MCF 10A (cell line): Measurements from ENCODE around the gene MACROH2A2. TPM values are rescaled to one million over a fixed set of nuclear protein-coding genes. Genes with fewer than 3 reads are reported as not detected.

Experiments used
- BruUV-seq: library from RNA; stranded (reverse); fragments of 400-500 nt; replicated peaks from 2 replicates; lab custom pipeline; 2021; lab: Mats Ljungman, UMichigan
- CTCF ChIA-PET: fragments of 300-600 bp; sonication (Branson Sonifier 250); formaldehyde crosslinking; extraction: SDS; loops from one replicate; lab custom pipeline; 2021; ENCODE audit warnings: antibody characterized with exemption, inconsistent platforms; lab: Yijun Ruan, JAX
- POLR2A ChIA-PET: fragments of 300-600, 350-650 bp; sonication (Branson Sonifier 250); formaldehyde crosslinking; extraction: SDS; loops from one replicate; lab custom pipeline; 2020; ENCODE audit warnings: antibody characterized with exemption, inconsistent platforms; lab: Yijun Ruan, JAX
- DNase-seq: peaks from one replicate; pipeline ENCODE4 v3.0.0-alpha.2; 2018; ENCODE audit not compliant: unreplicated experiment
- H3K27ac Mint-ChIP-seq: one replicate; pipeline ENCODE4 v1.8.0; 2022; ENCODE audit warnings: mild to moderate bottlenecking, low read depth, mixed read lengths; ENCODE audit not compliant: unreplicated experiment
- H3K27me3 Mint-ChIP-seq: one replicate; pipeline ENCODE4 v1.8.0; 2022; ENCODE audit warnings: mixed read lengths; ENCODE audit not compliant: insufficient read depth, unreplicated experiment
- H3K36me3 Mint-ChIP-seq: one replicate; pipeline ENCODE4 v1.8.0; 2022; ENCODE audit warnings: mild to moderate bottlenecking, moderate library complexity, mixed read lengths; ENCODE audit not compliant: insufficient read depth, unreplicated experiment
- H3K4me1 Mint-ChIP-seq: one replicate; pipeline ENCODE4 v1.8.0; 2022; ENCODE audit warnings: mixed read lengths; ENCODE audit not compliant: insufficient read depth, unreplicated experiment
- H3K4me3 Mint-ChIP-seq: one replicate; pipeline ENCODE4 v1.8.0; 2022; ENCODE audit warnings: mild to moderate bottlenecking, moderate library complexity, mixed read lengths; ENCODE audit not compliant: unreplicated experiment
- H3K9me3 Mint-ChIP-seq: one replicate; pipeline ENCODE4 v1.8.0; 2022; ENCODE audit warnings: mixed read lengths; ENCODE audit not compliant: unreplicated experiment
- intact Hi-C: fragments of 100-400 bp; cut with micrococcal nuclease; formaldehyde crosslinking; loops from 2 replicates; pipeline ENCODE4 v1.14.1; 2022
- total RNA-seq: library from RNA; stranded (reverse); gene quantifications from 2 replicates; pipeline ENCODE4 v1.2.3, GENCODE V29; 2022
- TF ChIP-seq, protein P1 (sequence below): fragments of 200-600 bp; IDR thresholded peaks from one replicate; pipeline ENCODE4 v1.8.0; 2022; ENCODE audit warnings: antibody characterized with exemption, mild to moderate bottlenecking; ENCODE audit not compliant: unreplicated experiment

The MACROH2A2 gene
- total RNA-seq, 1 experiment from 2014 or later, result 17.6 TPM

GRCh38 chr10:70118196-70118595, 65.5 kb downstream of the MACROH2A2 start:
- TF ChIP-seq, protein P1, sequence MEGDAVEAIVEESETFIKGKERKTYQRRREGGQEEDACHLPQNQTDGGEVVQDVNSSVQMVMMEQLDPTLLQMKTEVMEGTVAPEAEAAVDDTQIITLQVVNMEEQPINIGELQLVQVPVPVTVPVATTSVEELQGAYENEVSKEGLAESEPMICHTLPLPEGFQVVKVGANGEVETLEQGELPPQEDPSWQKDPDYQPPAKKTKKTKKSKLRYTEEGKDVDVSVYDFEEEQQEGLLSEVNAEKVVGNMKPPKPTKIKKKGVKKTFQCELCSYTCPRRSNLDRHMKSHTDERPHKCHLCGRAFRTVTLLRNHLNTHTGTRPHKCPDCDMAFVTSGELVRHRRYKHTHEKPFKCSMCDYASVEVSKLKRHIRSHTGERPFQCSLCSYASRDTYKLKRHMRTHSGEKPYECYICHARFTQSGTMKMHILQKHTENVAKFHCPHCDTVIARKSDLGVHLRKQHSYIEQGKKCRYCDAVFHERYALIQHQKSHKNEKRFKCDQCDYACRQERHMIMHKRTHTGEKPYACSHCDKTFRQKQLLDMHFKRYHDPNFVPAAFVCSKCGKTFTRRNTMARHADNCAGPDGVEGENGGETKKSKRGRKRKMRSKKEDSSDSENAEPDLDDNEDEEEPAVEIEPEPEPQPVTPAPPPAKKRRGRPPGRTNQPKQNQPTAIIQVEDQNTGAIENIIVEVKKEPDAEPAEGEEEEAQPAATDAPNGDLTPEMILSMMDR, result no peak
- ChIA-PET CTCF (interaction anchor here (0.6 to 5.7 kb wide), 10 partner anchors 10 to 401 kb away, joined by 3 to 107 read pairs (median 8); partner anchors contain the start of gene TYSND1), POLR2A (interaction anchor here (0.5 to 1.9 kb wide), 6 partner anchors 13 to 30 kb away, joined by 3 to 7 read pairs (median 4); partner anchors contain the start of gene TYSND1)
- peak; percentile 50 for DNase-seq
- Mint-ChIP-seq H3K36me3 (peaks cover 50% of the 10 kb centered on the region), H3K4me1 (peaks cover 6% of the 10 kb centered on the region), H3K27ac (no peak overlapping the region), H3K4me3 (no peak overlapping the region), H3K9me3 (no peaks in the 10 kb centered on the region), H3K27me3 (no peaks in the 10 kb centered on the region)
- intact Hi-C loops, result no loop called here
- no TSS peak for BruUV-seq

DNA sequence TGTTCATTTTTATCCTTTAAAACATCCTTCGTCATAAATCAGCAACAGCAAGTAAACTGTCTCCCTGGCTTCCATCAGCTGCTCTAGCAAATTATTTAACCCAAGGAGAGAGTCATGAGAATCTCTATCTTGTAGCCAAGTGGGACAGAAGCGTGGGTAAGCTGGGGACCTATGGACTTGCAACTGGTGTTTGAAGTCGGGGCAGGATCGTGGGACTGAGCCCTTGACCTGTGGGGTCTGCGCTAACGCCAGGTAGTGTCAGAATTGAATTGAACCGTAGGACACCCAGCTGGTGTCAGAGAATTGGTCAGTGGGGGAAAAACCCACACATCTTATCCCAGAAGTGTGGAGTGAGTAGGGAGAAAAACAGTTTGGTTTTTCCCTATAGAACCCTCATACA, 66.6 kb downstream of the MACROH2A2 start:
- POLR2A ChIA-PET, result interaction anchor here (1.1 to 1.9 kb wide), 4 partner anchors 11 to 27 kb away, joined by 3 to 7 read pairs (median 4); partner anchors contain the start of gene TYSND1
- TF ChIP-seq, protein P1, result no peak
- intact Hi-C loops, result no loop called here
- Mint-ChIP-seq H3K36me3 (peaks cover 40% of the 10 kb centered on the region), H3K27ac (no peak overlapping the region), H3K27me3 (no peaks in the 10 kb centered on the region), H3K4me1 (peaks cover 6% of the 10 kb centered on the region), H3K9me3 (no peaks in the 10 kb centered on the region), H3K4me3 (no peak overlapping the region)
- CTCF ChIA-PET, result interaction anchor here (0.7 to 5.7 kb wide), 7 partner anchors 9 to 319 kb away, joined by 3 to 107 read pairs (median 18); partner anchors contain the start of gene TYSND1
- no peak for DNase-seq
- BruUV-seq, result no TSS peak

DNA sequence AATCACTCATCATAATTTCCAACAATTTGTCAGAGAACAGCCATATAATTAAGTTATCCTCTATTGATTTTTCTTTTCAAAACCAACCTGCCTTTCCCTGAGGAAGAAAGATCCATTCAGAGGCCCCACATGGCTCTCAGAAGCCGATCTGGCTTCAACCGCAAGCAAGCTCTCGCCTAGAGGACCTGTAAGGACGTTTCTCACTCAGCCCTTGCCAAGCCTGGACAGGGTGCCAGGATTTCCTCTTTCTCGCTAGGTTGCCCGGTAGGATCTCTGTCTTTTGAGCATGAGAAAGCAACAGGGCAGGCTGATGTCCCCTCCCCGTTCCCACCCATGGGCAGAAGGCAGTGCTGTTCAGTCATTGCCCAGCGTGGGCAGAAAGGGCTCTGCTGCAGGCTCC, 67.0 kb downstream of the MACROH2A2 start:
- intact Hi-C loops, result no loop called here
- TF ChIP-seq, protein P1, result no peak
- ChIA-PET CTCF (interaction anchor here (0.7 to 4.8 kb wide), 4 partner anchors 8 to 320 kb away, joined by 3 to 81 read pairs (median 4); no protein-coding TSS in a partner anchor), POLR2A (interaction anchor here (0.6 to 1.9 kb wide), 4 partner anchors 11 to 30 kb away, joined by 3 to 7 read pairs (median 4); partner anchors contain the start of gene TYSND1)
- H3K27me3 Mint-ChIP-seq, result no peaks in the 10 kb centered on the region
- DNase-seq, result no peak
- H3K4me3 Mint-ChIP-seq, result no peak overlapping the region
- no TSS peak for BruUV-seq
- H3K27ac Mint-ChIP-seq, result no peak overlapping the region
- peaks cover 6% of the 10 kb centered on the region for H3K4me1 Mint-ChIP-seq
- no peaks in the 10 kb centered on the region for H3K9me3 Mint-ChIP-seq
- peaks cover 35% of the 10 kb centered on the region for H3K36me3 Mint-ChIP-seq

DNA sequence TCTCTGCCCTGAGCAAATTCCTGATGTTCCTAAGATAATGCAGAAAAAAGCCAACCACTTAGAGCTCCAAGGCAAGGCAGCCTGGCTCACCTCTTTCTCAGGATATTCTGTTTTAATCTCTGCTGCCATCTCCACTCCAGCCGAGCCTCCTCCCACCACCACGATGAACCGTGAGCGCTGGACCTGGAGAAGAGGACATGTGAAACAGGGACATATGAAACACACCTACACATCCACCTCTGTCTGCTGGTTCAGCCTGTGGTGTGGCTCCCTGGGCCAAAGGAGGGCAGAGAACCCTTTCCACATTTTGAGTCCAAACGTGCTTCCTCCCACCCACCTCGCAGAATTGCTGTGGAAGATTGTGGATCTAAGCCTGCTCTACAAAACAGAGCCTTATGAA, 67.8 kb downstream of the MACROH2A2 start:
- DNase-seq, result no peak
- ChIA-PET POLR2A (no interaction called here), CTCF (interaction anchor here (0.8 kb wide), 2 partner anchors 11 to 268 kb away, joined by 3 to 4 read pairs; no protein-coding TSS in a partner anchor)
- Mint-ChIP-seq H3K4me1 (peaks cover 6% of the 10 kb centered on the region), H3K9me3 (no peaks in the 10 kb centered on the region), H3K36me3 (peaks cover 30% of the 10 kb centered on the region), H3K27ac (peak overlapping the region; percentile 27), H3K4me3 (no peak overlapping the region), H3K27me3 (no peaks in the 10 kb centered on the region)
- TF ChIP-seq, protein P1, result no peak
- intact Hi-C loops, result no loop called here
- BruUV-seq, result no TSS peak
